ENCODE data around the gene TRIM31.

The TRIM31 gene

GRCh38 chr6:30061092-30061857 lies 51.6 kb downstream of the TRIM31 start, which contains the start of gene POLR1H (continued):
- TF ChIP-seq PRDM4 (tag by site-specific recombination; IDR thresholded peaks at IDR 0.05), result 0 out of 2 replicates have a peak, but pooled peaks have one; percentile 11
- peak; percentile 81 for TF ChIP-seq ZNF610 (tag by site-specific recombination; IDR thresholded peaks at IDR 0.05; ENCODE audit: borderline replicate concordance)
- peak; percentile 76; the same call in 1 of the 2 replicates for TF ChIP-seq KLF10 (tag by site-specific recombination; IDR thresholded peaks at IDR 0.05)
- TF ChIP-seq ZEB2 (tag by site-specific recombination; IDR thresholded peaks at IDR 0.05), result peak; percentile 82; the same call in 1 of the 2 replicates
- TF ChIP-seq ZNF146 (tag by site-specific recombination; IDR thresholded peaks at IDR 0.05), result 0 out of 2 replicates have a peak, but pooled peaks have one; percentile 11
- 0 out of 2 replicates have a peak, but pooled peaks have one; percentile 23 for TF ChIP-seq ZSCAN4 (tag by site-specific recombination; IDR thresholded peaks at IDR 0.05)
- TF ChIP-seq PRDM1 (tag by site-specific recombination; IDR thresholded peaks at IDR 0.05), result peak; percentile 57
- 0 out of 2 replicates have a peak, but pooled peaks have one; percentile 12 for TF ChIP-seq ZNF623 (tag by site-specific recombination; IDR thresholded peaks at IDR 0.05)
- TF ChIP-seq TSHZ1 (tag by site-specific recombination; IDR thresholded peaks at IDR 0.05; ENCODE audit: borderline replicate concordance), result peak; percentile 55; the same call in 1 of the 2 replicates
- peak; percentile 65 for TF ChIP-seq SP2 (tag by site-specific recombination; IDR thresholded peaks at IDR 0.05)
- TF ChIP-seq ZNF76 (tag by site-specific recombination; IDR thresholded peaks at IDR 0.05; ENCODE audit: borderline replicate concordance, low read depth), result peak; percentile 87; the same call in 1 of the 2 replicates
- no peak for TF ChIP-seq ZSCAN23 (tag by site-specific recombination; IDR thresholded peaks at IDR 0.05)
- TF ChIP-seq ZFP37 (tag by site-specific recombination; IDR thresholded peaks at IDR 0.05), result peak; percentile 65; the same call in 1 of the 2 replicates
- TF ChIP-seq ZNF792 (tag by site-specific recombination; IDR thresholded peaks at IDR 0.05), result no peak
- peak; percentile 74 for TF ChIP-seq ZNF600 (tag by site-specific recombination; IDR thresholded peaks at IDR 0.05)
- no peak for TF ChIP-seq ZNF341 (tag by site-specific recombination; IDR thresholded peaks at IDR 0.05; ENCODE audit: low read depth)
- TF ChIP-seq ZXDB (tag by site-specific recombination; IDR thresholded peaks at IDR 0.05), result peak; percentile 93
- peak; percentile 65; the same call in 1 of the 2 replicates for TF ChIP-seq ZNF184 (tag by site-specific recombination; IDR thresholded peaks at IDR 0.05)
- 0 out of 2 replicates have a peak, but pooled peaks have one; percentile 69 for TF ChIP-seq ZNF2 (tag by site-specific recombination; IDR thresholded peaks at IDR 0.05)
- TF ChIP-seq PBX3 (CRISPR knock-in tag; IDR thresholded peaks at IDR 0.05), result peak; percentile 76
- TF ChIP-seq EGR2 (tag by site-specific recombination; IDR thresholded peaks at IDR 0.05; ENCODE audit: low read depth), result peak; percentile 17; the same call in 1 of the 2 replicates
- TF ChIP-seq YY1 (tag by site-specific recombination; IDR thresholded peaks at IDR 0.05), result peak; percentile 87
- no peak for TF ChIP-seq ZNF473 (tag by site-specific recombination; IDR thresholded peaks at IDR 0.05)
- no peak for TF ChIP-seq ZNF548 (tag by site-specific recombination; IDR thresholded peaks at IDR 0.05)
- peak; percentile 46; the same call in 1 of the 2 replicates for TF ChIP-seq ZNF394 (tag by site-specific recombination; IDR thresholded peaks at IDR 0.05; ENCODE audit: borderline replicate concordance)
- peak; percentile 75; the same call in 1 of the 2 replicates for TF ChIP-seq ZFP69B (tag by site-specific recombination; IDR thresholded peaks at IDR 0.05)
- peak; percentile 80 for TF ChIP-seq SP7 (tag by site-specific recombination; IDR thresholded peaks at IDR 0.05)
- peak; percentile 60 for TF ChIP-seq ZBTB26 (tag by site-specific recombination; optimal IDR thresholded peaks at IDR 0.05)
